Measurements from ENCODE around the gene KCNK2. TPM values are rescaled to one million over a fixed set of nuclear protein-coding genes. Genes with fewer than 3 reads are reported as not detected.

The KCNK2 gene
- total and polyA plus RNA-seq, 2 donors = 3.3 to 5.2 TPM

DNA sequence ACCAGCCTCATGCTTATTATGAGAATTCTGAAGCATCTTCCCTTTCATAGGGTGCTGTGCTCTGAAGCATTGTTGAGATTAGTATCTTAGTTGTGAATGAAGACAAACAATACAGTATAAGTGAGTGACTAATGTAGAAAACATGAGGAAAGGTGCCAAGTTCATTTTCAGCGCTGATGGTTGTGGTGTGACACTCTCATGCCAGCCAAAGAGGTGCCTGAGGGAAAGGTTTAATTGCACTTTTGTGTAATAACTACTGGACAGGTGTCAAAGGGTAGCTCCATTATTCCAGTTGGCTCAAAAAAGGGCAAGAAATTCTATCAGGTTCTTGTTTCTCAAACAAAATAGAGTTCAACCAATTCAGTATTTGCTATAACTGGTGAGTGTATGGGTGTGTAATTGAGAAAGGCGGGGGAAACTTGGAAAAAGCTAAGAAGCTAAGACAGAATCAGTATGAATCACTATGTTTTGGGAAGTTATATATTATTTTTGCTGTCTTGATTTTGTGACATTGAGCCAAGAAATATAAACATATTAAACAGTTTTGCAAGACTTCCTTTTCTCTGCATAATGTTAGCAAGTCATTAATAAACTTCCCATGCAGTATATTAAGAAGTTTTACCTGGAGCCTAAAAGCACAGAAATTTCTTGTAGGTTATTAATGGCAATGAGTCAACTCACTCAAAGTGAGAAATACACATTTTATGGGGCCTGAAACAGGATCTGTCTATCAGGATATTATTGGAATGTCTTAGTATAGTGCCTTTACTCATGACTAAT, 31.8 kb downstream of the KCNK2 start:
- no peak for DNase-seq (ENCODE audit: extremely low spot score)
- no peaks in the 10 kb centered on the region for H3K36me3 ChIP-seq (ENCODE audit: insufficient read depth)
- no peaks in the 10 kb centered on the region for H3K4me1 ChIP-seq (ENCODE audit: insufficient read depth)
- WGBS = 52% methylated on average over 2 of the region's 2 CpGs
- H3K4me3 ChIP-seq (ENCODE audit: low read depth, low read length) = no peak overlapping the region
- no peak overlapping the region for H3K27ac ChIP-seq (ENCODE audit: low read depth)

DNA sequence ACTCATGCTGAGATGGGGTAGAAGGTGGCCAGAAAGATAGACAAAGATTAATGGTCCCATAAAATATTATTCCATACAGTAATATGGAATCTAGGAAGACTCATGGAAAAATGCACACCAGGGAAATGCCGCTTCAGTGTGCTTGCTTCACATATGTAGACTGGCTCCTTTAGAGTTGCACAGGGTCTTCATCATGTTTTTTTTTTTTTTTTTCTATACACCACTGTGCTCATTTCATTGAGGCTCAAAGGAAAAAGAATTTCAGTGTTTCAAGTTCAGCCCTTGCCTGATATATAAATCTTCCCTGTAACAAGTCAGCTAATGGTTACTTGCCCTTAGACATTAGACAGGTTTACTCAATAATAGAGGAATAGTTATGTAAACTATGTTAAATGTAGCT, 33.2 kb downstream of the KCNK2 start:
- no peaks in the 10 kb centered on the region for H3K36me3 ChIP-seq (ENCODE audit: insufficient read depth)
- H3K4me1 ChIP-seq (ENCODE audit: insufficient read depth) = no peaks in the 10 kb centered on the region
- no peak for DNase-seq (ENCODE audit: extremely low spot score)
- 95% methylated on average over 1 of the region's 1 CpG for WGBS
- H3K4me3 ChIP-seq (ENCODE audit: low read depth, low read length) = no peak overlapping the region
- H3K27ac ChIP-seq (ENCODE audit: low read depth) = no peak overlapping the region

DNA sequence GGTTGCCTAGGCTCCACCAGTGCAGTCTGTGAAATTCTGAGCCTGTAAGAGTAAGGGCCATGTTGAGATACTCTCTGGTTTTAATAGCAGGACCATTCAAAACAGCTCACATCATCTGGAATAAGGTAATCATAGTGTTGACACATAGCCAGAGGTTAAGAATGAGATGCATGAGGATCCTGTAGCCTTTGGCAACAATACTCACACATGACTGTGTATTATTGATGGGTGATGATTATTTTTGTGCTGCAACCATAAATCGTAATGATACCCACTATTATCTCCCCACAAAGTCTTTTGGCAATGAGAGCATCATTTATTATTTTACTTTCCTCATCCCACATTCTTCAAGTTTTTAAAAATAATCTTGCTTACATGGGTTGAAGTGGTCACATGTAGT, 35.5 kb downstream of the KCNK2 start:
- H3K4me1 ChIP-seq (ENCODE audit: insufficient read depth) = no peaks in the 10 kb centered on the region
- DNase-seq (ENCODE audit: extremely low spot score) = no peak
- H3K4me3 ChIP-seq (ENCODE audit: low read depth, low read length) = no peak overlapping the region
- H3K27ac ChIP-seq (ENCODE audit: low read depth) = no peak overlapping the region
- WGBS = 69% methylated on average over 1 of the region's 1 CpG
- H3K36me3 ChIP-seq (ENCODE audit: insufficient read depth) = no peaks in the 10 kb centered on the region

DNA sequence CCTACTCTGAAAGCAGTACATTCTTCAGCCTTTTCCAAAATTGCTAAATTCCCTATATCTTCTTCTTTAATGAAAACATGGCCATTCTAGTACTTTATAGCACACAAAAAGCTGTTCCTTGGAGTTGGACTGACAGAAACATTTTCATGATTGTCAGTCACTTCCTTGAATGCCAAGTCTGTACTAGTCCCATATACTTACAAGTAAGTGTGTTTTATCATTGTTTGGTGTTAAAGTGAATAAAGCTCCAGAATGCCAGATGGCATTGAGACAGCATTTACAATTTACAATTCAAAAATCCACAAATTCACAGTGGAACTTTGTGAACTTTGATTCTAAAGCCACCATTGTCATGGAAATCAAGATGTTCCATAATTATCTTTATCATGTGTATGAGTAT, 36.5 kb downstream of the KCNK2 start:
- no peak for DNase-seq (ENCODE audit: extremely low spot score)
- Histone ChIP-seq H3K4me1 (ENCODE audit: insufficient read depth) (no peaks in the 10 kb centered on the region), H3K36me3 (ENCODE audit: insufficient read depth) (no peaks in the 10 kb centered on the region), H3K27ac (ENCODE audit: low read depth) (no peak overlapping the region), H3K4me3 (ENCODE audit: low read depth, low read length) (no peak overlapping the region)

GRCh38 chr1:215119719-215120365, 37.3 kb downstream of the KCNK2 start:
- Histone ChIP-seq H3K4me3 (ENCODE audit: low read depth, low read length) (no peak overlapping the region), H3K27ac (ENCODE audit: low read depth) (no peak overlapping the region), H3K4me1 (ENCODE audit: insufficient read depth) (no peaks in the 10 kb centered on the region), H3K36me3 (ENCODE audit: insufficient read depth) (no peaks in the 10 kb centered on the region)
- WGBS = 83% methylated on average over 3 of the region's 3 CpGs
- no peak for DNase-seq (ENCODE audit: extremely low spot score)

- H3K27ac ChIP-seq (ENCODE audit: low read depth) = no peak overlapping the region
- DNase-seq (ENCODE audit: extremely low spot score) = no peak
- H3K36me3 ChIP-seq (ENCODE audit: insufficient read depth) = no peaks in the 10 kb centered on the region
- H3K4me1 ChIP-seq (ENCODE audit: insufficient read depth) = no peaks in the 10 kb centered on the region
- no peak overlapping the region for H3K4me3 ChIP-seq (ENCODE audit: low read depth, low read length)
Observed at GRCh38 chr1:215128504-215128903, 46.0 kb downstream of the KCNK2 start.

DNA sequence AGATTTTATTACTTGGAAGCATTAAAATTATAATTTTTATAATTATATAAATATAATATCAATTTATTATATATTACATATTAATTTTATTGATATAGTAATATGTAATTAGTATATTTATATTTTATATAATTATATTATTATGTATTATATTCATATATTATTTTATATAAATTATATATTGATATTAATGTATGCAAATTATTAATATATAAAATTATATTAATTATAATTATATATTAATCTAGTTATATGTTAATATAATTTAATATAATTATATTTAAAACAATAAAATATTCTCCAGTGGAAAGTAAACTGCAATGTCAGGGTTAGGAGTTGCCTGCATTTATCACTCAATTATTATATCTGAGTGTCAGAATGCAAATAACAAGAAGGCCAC, 48.8 kb downstream of the KCNK2 start:
- no peak for DNase-seq (ENCODE audit: extremely low spot score)
- no peak overlapping the region for H3K27ac ChIP-seq (ENCODE audit: low read depth)
- H3K4me1 ChIP-seq (ENCODE audit: insufficient read depth) = no peaks in the 10 kb centered on the region
- H3K36me3 ChIP-seq (ENCODE audit: insufficient read depth) = no peaks in the 10 kb centered on the region
- no peak overlapping the region for H3K4me3 ChIP-seq (ENCODE audit: low read depth, low read length)

DNA sequence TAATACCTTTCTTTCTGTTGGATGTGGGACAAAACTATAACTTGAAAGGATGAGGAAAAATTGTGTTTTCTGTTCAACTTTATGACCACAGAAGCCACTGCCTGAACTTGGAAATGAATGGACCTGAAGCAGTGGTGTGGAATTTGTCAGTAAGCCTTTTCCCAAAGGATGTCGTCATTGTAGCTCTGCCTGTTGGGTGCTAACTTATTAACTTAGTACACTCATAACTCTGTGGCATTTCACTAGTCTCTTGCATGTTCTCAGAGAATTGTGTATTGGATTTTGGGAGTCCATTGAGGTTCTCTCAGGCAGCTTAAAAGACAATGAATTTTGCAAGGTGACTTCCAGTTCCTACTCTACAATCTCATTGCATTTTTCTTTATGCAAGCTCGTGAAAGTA, 49.6 kb downstream of the KCNK2 start:
- no peaks in the 10 kb centered on the region for H3K4me1 ChIP-seq (ENCODE audit: insufficient read depth)
- WGBS = 77% methylated on average over 2 of the region's 2 CpGs

GRCh38 chr1:215133532-215133931, 51.0 kb downstream of the KCNK2 start:
- no peak for DNase-seq (ENCODE audit: extremely low spot score)
- 70% methylated on average over 1 of the region's 1 CpG for WGBS
- H3K4me3 ChIP-seq (ENCODE audit: low read depth, low read length) = no peak overlapping the region
- no peak overlapping the region for H3K27ac ChIP-seq (ENCODE audit: low read depth)
- no peaks in the 10 kb centered on the region for H3K4me1 ChIP-seq (ENCODE audit: insufficient read depth)
- no peaks in the 10 kb centered on the region for H3K36me3 ChIP-seq (ENCODE audit: insufficient read depth)

More for the DNA sequence above, 49.6 kb downstream of the KCNK2 start:
- Histone ChIP-seq H3K4me3 (ENCODE audit: low read depth, low read length) (no peak overlapping the region), H3K27ac (ENCODE audit: low read depth) (no peak overlapping the region), H3K36me3 (ENCODE audit: insufficient read depth) (no peaks in the 10 kb centered on the region)
- DNase-seq (ENCODE audit: extremely low spot score) = no peak

- WGBS = 77% methylated on average over 2 of the region's 2 CpGs
Observed at GRCh38 chr1:215137985-215138384, 55.4 kb downstream of the KCNK2 start.

DNA sequence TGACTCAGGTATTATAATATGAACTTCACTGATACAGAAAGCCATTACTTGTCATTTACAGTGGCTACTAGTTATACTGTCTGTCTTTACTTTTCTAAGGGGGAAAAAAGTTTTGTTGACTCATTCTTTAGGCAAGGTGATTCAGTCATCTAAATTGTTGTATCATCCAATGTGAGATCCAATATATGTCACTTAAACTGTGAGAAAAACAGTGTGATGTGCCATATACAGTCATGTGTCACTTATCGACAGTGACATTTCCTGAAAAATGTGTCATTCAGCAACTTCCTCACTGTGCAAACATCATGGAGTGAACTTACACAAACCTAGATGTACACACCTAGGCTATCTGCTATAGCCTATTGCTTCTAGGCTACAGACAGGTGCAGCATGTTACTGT, 57.6 kb downstream of the KCNK2 start:
- no peak for DNase-seq (ENCODE audit: extremely low spot score)
- Histone ChIP-seq H3K27ac (ENCODE audit: low read depth) (no peak overlapping the region), H3K36me3 (ENCODE audit: insufficient read depth) (no peaks in the 10 kb centered on the region), H3K4me3 (ENCODE audit: low read depth, low read length) (no peak overlapping the region), H3K4me1 (ENCODE audit: insufficient read depth) (no peaks in the 10 kb centered on the region)
- whole genome bisulfite sequencing = 94% methylated on average over 1 of the region's 1 CpG

More at GRCh38 chr1:215137985-215138384, 55.4 kb downstream of the KCNK2 start:
- DNase-seq (ENCODE audit: extremely low spot score) = no peak
- H3K4me1 ChIP-seq (ENCODE audit: insufficient read depth) = no peaks in the 10 kb centered on the region
- no peaks in the 10 kb centered on the region for H3K36me3 ChIP-seq (ENCODE audit: insufficient read depth)
- H3K4me3 ChIP-seq (ENCODE audit: low read depth, low read length) = no peak overlapping the region
- no peak overlapping the region for H3K27ac ChIP-seq (ENCODE audit: low read depth)

DNA sequence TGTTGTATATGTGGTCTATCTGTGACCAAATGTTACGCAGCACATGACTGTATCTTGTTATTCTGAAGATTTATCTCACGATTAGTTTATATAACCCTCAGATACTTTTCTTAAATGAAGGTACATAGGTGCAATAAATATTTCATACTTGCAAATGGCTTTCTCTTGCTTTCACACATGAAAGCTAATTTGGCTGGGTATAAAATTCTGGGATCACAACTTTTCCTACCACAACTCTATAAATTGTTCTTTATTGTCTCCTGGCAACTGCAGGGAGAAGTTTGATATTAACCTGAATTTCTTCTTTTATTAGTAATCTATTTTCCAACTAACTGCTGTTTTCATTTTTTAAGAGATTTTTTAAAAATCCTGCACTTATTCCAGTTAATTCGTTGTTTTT, 58.9 kb downstream of the KCNK2 start:
- no peak for DNase-seq (ENCODE audit: extremely low spot score)
- Histone ChIP-seq H3K36me3 (ENCODE audit: insufficient read depth) (no peaks in the 10 kb centered on the region), H3K27ac (ENCODE audit: low read depth) (no peak overlapping the region), H3K4me1 (ENCODE audit: insufficient read depth) (no peaks in the 10 kb centered on the region), H3K4me3 (ENCODE audit: low read depth, low read length) (no peak overlapping the region)
- whole genome bisulfite sequencing = 90% methylated on average over 3 of the region's 3 CpGs

- WGBS = 89% methylated on average over 2 of the region's 2 CpGs
- no peak for DNase-seq (ENCODE audit: extremely low spot score)
Observed at GRCh38 chr1:215143497-215143896, 61.0 kb downstream of the KCNK2 start.

DNA sequence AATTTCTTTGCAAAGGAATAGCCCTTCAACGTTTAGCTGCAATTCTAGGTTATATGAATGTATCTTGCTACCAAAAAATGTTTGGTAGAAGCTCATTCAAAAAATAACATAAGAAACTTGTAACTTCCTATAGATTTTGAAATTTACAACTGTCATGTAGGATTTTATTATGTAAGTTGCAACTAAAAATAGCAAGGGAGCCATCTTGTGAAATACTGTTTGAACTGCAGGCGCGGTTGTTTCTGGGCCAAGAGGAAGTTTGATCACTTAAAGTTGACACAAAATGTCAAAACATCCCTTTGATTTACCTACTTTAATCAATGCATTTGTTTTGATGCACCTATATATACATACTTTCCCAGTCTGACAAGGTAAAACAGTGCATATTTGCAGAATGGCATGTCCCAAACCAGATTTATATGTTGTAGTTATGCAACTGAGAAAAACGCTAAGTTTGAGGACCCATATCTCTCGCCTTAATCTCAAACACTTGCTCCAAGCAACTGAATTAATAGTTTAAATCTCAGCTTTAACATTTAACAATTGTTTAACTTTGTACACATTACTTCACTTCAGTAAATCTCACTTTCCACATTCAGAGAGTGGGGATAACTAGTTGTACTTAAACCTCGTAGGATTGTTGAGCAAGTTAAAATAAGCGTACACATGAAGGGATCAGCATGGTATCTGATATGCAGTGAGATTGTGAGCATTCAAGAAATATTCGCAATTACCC, 63.9 kb downstream of the KCNK2 start:
- no peak overlapping the region for H3K4me3 ChIP-seq (ENCODE audit: low read depth, low read length)
- no peaks in the 10 kb centered on the region for H3K36me3 ChIP-seq (ENCODE audit: insufficient read depth)
- 58% methylated on average over 8 of the region's 8 CpGs for WGBS
- no peak overlapping the region for H3K27ac ChIP-seq (ENCODE audit: low read depth)
- H3K4me1 ChIP-seq (ENCODE audit: insufficient read depth) = no peaks in the 10 kb centered on the region
- DNase-seq (ENCODE audit: extremely low spot score) = peak; percentile 3

More at GRCh38 chr1:215143497-215143896, 61.0 kb downstream of the KCNK2 start:
- no peak overlapping the region for H3K4me3 ChIP-seq (ENCODE audit: low read depth, low read length)
- H3K4me1 ChIP-seq (ENCODE audit: insufficient read depth) = no peaks in the 10 kb centered on the region
- H3K36me3 ChIP-seq (ENCODE audit: insufficient read depth) = no peaks in the 10 kb centered on the region
- H3K27ac ChIP-seq (ENCODE audit: low read depth) = no peak overlapping the region
